HG03571 (cell line): Measurements from ENCODE around the gene PHYH.

ENCODE experiments used
- ATAC-seq: cut with Tn5 transposase; IDR thresholded peaks from one replicate; pipeline ENCODE4 v1.9.1; 2021; ENCODE audit not compliant: unreplicated experiment

Gene PHYH

GRCh38 chr10:13231190-13231589 is 68.7 kb downstream of the PHYH start:
- ATAC-seq = no peak
